ENCODE measurements around the gene CASP2. TPM values are rescaled to one million over a fixed set of nuclear protein-coding genes. Genes with fewer than 3 reads are reported as not detected.

The CASP2 gene
- total RNA-seq, 4 donors from 2014 or later = 15.6 to 25.3 (median 17.6) TPM

DNA sequence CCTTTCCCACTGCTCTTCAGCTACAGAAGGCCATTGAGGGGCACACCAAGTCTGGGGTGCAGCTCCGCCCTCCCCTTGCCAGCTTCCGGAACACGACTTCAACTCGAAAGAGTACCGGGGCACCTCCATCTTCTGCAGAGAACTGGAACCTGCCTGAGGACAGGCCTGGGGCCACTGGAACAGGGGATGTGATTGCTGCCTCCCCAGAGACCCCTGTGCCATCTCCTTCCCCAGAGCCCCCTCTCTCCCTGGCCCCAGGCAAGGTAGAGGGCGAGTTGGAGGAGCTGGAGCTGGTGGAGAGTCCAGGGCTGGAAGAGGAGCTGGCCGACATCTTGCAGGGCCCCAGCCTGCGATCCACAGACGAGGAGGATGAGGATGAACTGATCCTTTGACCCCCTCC lies 63.4 kb downstream of the CASP2 start:
- TF ChIP-seq, protein P1, sequence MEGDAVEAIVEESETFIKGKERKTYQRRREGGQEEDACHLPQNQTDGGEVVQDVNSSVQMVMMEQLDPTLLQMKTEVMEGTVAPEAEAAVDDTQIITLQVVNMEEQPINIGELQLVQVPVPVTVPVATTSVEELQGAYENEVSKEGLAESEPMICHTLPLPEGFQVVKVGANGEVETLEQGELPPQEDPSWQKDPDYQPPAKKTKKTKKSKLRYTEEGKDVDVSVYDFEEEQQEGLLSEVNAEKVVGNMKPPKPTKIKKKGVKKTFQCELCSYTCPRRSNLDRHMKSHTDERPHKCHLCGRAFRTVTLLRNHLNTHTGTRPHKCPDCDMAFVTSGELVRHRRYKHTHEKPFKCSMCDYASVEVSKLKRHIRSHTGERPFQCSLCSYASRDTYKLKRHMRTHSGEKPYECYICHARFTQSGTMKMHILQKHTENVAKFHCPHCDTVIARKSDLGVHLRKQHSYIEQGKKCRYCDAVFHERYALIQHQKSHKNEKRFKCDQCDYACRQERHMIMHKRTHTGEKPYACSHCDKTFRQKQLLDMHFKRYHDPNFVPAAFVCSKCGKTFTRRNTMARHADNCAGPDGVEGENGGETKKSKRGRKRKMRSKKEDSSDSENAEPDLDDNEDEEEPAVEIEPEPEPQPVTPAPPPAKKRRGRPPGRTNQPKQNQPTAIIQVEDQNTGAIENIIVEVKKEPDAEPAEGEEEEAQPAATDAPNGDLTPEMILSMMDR (IDR thresholded peaks at IDR 0.05; ENCODE audit: low read depth) = no peak

- TF ChIP-seq, protein P1 (IDR thresholded peaks at IDR 0.05; ENCODE audit: low read depth) = no peak
Observed at GRCh38 chr7:143352531-143353002, 64.4 kb downstream of the CASP2 start.

DNA sequence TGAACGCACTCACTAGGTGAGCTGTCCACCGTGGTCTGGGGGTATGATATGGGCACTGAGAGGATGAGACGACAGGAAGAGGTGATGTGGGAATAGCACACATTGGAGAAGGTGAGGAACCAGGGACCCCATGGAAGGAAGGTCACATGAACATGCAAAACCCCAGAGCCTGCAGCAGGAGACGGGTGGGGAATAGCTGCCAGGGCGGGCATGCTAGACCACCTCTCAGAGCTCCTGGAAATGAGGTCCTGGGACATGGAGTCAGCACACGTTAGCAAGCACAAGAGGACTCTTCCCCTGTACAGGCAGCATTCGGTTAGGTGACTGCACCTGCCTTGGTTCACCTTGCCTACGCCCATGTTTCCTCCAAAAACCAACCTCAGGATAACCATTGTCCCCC lies 66.2 kb downstream of the CASP2 start:
- TF ChIP-seq, protein P1 (IDR thresholded peaks at IDR 0.05; ENCODE audit: low read depth) = no peak

DNA sequence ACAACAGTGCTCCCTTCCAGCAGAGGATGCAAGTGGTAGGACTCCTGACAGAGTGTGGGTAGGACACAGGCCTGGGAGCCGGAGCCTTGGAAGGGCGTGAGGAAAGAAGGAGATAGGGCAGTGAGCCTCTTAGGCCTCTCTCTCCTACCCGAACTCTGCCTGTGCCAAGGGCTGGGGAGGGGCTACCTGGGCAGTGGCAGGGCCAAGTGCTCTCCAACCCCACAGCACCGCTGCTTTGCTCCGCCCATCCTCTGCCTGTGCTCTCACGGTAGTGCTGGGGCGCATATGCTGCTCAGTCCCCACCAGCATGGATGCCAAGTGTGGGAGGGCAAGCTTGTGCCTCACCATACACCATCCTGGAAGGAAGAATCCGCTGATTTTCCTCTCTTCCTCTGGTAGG lies 66.8 kb downstream of the CASP2 start:
- TF ChIP-seq, protein P1 (IDR thresholded peaks at IDR 0.05; ENCODE audit: low read depth) = no peak

- TF ChIP-seq, protein P1 (IDR thresholded peaks at IDR 0.05; ENCODE audit: low read depth) = no peak
Observed at GRCh38 chr7:143355450-143356385, 67.6 kb downstream of the CASP2 start.

GRCh38 chr7:143356414-143357050 lies 68.4 kb downstream of the CASP2 start:
- TF ChIP-seq, protein P1 (IDR thresholded peaks at IDR 0.05; ENCODE audit: low read depth) = no peak

Small RNAs within 50 kb of the gene (small RNA-seq; reads per million reads assigned to genes)
- gene RN7SL481P = not detected
- gene RN7SL535P = not detected

Other genes with a start within 250 kb of the CASP2 start
- gene OR6V1, start 236.0 kb upstream of the CASP2 start, total RNA-seq = not detected
- gene PIP, start 156.3 kb upstream of the CASP2 start, total RNA-seq = not detected
- gene TAS2R39, start 104.9 kb upstream of the CASP2 start, total RNA-seq = not detected
- gene TAS2R40, start 66.3 kb upstream of the CASP2 start, total RNA-seq = not detected
- 100 to 1,000 TPM; 179 to 264 (median 208) TPM for gene GSTK1, start 24.9 kb upstream of the CASP2 start, total RNA-seq
- 10 to 100 TPM in 1 of 4 donors, under 1 TPM in 1, not detected in 2; 0.66 to 11.9 TPM for gene TMEM139, start 3.4 kb upstream of the CASP2 start, total RNA-seq
- gene CLCN1, start 27.8 kb downstream of the CASP2 start, total RNA-seq = under 1 TPM in 1 of 4 donors, not detected in 3; 0.38 TPM
- gene FAM131B, start 74.4 kb downstream of the CASP2 start, total RNA-seq = 1 to 10 TPM in 1 of 4 donors, under 1 TPM in 2, not detected in 1; 0.19 to 2.4 (median 0.22) TPM
- 10 to 100 TPM; 26.9 to 79.9 (median 56.7) TPM for gene ZYX, start 93.0 kb downstream of the CASP2 start, total RNA-seq
- under 1 TPM in 1 of 4 donors, not detected in 3; 0.94 TPM for gene EPHA1, start 120.5 kb downstream of the CASP2 start, total RNA-seq
- gene TAS2R60, start 155.1 kb downstream of the CASP2 start, total RNA-seq = under 1 TPM in 1 of 4 donors, not detected in 3; 0.82 TPM
- gene TAS2R41, start 189.5 kb downstream of the CASP2 start, total RNA-seq = not detected